GM03348 (cell line): ENCODE results near the gene CYP4V2.
"Not testable (repeated sequence)": the region's sequence is repeated elsewhere in the genome, so short reads cannot be mapped to it uniquely, and the experiment has no call there.

ENCODE experiments used
- DNase-seq: peaks from one replicate; pipeline ENCODE4 v3.0.0; 2012; ENCODE audit warnings: low spot score

Gene CYP4V2

DNA sequence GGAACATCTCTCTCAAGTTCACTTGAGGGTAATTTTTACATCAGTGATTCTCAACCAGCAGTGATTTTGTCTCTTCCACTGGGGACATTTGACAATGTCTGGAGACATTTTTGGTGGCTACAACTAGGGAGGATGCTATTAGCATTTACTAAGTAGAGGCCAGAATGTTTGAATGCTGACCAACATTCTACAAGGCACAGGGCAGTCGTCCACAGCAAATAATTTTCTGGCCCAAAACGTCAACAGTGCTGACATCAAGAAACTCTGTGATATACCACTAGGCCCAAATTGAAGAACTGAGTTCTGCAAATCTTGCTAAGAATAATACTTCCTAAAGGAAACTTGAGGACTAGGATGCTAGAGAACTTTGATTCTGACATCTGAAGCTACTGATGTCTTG, 43.0 kb downstream of the CYP4V2 start:
- DNase-seq, result no peak

GRCh38 chr4:186236126-186236525, 44.8 kb downstream of the CYP4V2 start:
- no peak for DNase-seq

DNA sequence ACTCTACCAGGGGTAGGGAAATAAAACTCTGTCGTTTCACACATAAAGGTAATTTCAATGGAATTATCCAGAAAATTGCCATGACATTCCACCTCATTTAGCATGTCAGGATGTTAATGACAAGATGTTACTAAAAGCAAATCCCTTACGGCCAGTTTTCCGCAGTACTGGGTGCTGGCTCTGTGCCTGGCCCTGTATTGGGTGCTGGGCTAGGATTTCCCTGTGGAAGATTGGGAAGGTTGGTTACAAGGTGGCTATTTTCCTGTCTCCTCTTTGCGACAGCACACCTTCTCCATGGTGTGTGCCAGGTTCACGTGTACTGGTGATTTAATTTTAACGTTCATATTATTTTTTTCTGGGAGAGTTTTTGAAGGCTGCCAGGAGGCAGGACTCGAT, 49.1 kb downstream of the CYP4V2 start:
- DNase-seq, result no peak

GRCh38 chr4:186240848-186241491, 49.6 kb downstream of the CYP4V2 start:
- no peak for DNase-seq

DNA sequence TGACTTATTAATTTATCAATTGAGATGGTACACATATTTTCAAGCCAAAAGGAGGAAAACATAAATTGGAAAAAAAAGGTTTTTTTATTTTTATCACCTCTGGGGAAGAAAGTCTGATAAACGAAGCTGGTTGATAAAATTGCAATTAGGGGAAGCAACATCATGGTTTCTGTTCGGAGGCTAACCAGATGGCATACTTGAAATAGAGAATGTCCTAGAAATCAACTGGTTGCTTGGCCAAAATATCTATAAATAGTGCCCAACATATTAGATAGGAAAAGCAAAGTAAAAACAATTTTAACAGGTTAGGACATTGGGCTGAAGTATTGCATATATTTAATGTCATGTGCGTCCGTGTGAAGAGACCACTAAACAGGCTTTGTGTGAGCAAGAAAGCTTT, 50.2 kb downstream of the CYP4V2 start:
- DNase-seq, result no peak

DNA sequence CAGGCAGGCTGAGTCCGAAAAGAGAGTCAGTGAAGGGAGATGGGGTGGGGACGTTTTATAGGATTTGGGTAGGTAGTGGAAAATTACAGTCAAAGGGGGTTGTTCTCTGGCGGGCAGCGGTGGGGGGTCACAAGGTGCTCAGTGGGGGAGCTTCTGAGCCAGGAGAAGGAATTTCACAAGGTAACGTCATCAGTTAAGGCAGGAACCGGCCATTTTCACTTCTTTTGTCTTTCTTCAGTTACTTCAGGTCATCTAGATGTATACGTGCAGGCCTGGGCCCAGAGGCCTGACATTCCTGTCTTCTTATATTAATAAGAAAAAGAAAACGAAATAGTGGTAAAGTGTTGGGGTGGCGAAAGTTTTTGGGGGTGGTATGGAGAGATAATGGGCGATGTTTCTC, 50.7 kb downstream of the CYP4V2 start:
- DNase-seq, result not testable (repeated sequence)

DNA sequence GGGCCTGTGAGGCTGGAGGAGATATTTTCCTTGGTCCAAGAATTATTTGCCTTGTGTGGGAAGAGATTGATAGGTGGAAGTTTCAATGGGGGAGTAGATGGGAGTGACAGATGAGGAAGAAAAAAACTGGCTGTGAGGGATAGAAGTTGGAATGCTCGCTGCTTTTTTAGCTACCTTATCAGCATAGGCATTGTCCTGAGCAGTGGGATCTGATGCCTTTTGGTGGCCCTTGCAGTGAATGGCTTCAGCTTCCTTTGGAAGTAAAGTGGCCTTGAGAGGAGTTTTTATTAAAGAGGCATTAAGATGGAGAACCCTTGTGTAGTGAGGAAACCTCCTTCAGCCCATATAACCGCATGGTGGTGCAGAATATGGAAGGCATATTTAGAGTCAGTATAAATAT, 52.0 kb downstream of the CYP4V2 start:
- no peak for DNase-seq

- DNase-seq, result no peak
Observed at GRCh38 chr4:186244835-186245234, 53.5 kb downstream of the CYP4V2 start.

DNA sequence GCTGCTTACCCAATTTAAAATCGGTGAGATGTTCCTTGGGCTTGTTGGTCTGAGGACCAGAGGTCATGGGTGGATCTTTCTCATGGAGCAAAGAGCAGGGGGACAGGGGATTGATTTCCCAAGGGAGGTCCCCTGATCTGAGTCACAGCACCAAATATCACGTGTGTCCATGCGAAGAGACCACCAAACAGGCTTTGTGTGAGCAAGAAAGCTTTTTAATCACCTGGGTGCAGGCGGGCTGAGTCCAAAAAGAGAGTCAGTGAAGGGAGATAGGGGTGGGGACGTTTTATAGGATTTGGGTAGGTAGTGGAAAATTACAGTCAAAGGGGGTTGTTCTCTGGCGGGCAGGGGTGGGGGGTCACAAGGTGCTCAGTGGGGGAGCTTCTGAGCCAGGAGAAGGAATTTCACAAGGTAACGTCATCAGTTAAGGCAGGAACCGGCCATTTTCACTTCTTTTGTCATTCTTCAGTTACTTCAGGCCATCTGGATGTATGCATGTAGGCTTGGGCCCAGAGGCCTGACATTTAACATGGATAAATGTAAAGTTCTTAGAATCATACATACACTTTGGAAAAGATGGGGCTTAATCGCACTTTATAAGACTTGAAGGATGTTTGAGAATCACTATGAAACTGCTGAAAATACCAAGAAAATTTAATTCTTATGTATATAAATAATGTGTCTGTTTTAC, 55.8 kb downstream of the CYP4V2 start:
- DNase-seq, result not testable (repeated sequence)

GRCh38 chr4:186248643-186249042, 57.3 kb downstream of the CYP4V2 start:
- DNase-seq, result no peak

- DNase-seq, result no peak
Observed at GRCh38 chr4:186249785-186250754, 58.7 kb downstream of the CYP4V2 start.

- DNase-seq, result no peak
Observed at GRCh38 chr4:186250760-186251159, 59.4 kb downstream of the CYP4V2 start.

DNA sequence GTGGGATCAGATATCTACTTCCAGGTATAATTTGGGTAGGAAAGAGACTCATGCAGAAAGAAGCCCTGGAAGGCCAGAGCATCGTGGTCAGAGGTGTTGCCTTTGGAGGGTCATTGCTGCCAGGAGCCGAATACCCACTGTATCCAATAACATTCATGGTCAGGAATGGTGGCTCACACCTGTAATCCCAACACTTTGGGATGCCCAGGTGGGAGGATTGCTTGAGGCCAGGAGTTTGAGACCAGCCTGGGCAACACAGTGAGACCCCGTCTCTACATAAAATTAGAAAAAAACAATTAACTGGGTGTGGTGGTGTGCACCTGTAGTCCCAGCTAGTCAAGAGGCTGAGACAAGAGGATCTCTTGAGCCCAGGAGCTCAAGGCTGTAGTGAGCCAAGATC, 63.8 kb downstream of the CYP4V2 start:
- DNase-seq, result no peak

- DNase-seq, result no peak
Observed at GRCh38 chr4:186258216-186258811, 66.9 kb downstream of the CYP4V2 start.

- DNase-seq, result no peak
Observed at GRCh38 chr4:186260117-186260503, 68.7 kb downstream of the CYP4V2 start.
